H1 (cell line): Measurements from ENCODE around the gene AIMP1. TPM values are rescaled to one million over a fixed set of nuclear protein-coding genes. Genes with fewer than 3 reads are reported as not detected.

Source experiments
- CTCF ChIA-PET: fragments of 300-600 bp; sonication (Branson Sonifier 250); formaldehyde crosslinking; loops from one replicate; lab custom pipeline; 2021; ENCODE audit not compliant: partially characterized antibody; lab: Charles Lee
- POLR2A ChIA-PET: fragments of 300-600 bp; sonication (Branson Sonifier 250); formaldehyde crosslinking; loops from one replicate; lab custom pipeline; 2021; ENCODE audit warnings: inconsistent platforms; ENCODE audit not compliant: partially characterized antibody; lab: Charles Lee
- DNase-seq, 2 experiments: peaks; one replicate each; pipeline versions ENCODE4 v3.0.0 to v3.0.0-alpha.2; 2010 to 2022; ENCODE audit warnings: low spot score in 2 of 2, low read depth in 1 of 2, mixed read lengths in 1 of 2
- FAIRE-seq: peaks from 2 replicates; lab custom pipeline; 2011; peaks lifted over from hg19 to GRCh38; lab: Jason Lieb, UNC
- H2AFZ ChIP-seq: 2 replicates; pipeline ENCODE4 v1.8.1; 2012; ENCODE audit warnings: low read length, inconsistent platforms
- H2AK5ac ChIP-seq: 2 replicates; pipeline ENCODE4 v1.6.1; 2013; ENCODE audit warnings: low read depth, low read length
- H2BK120ac ChIP-seq: replicated peaks from 2 replicates; pipeline ENCODE3; 2013; ENCODE audit warnings: low read depth, low read length, inconsistent platforms
- H2BK12ac ChIP-seq: 2 replicates; pipeline ENCODE4 v1.6.1; 2013; ENCODE audit warnings: low read depth, low read length
- H2BK15ac ChIP-seq: 2 replicates; pipeline ENCODE4 v1.6.1; 2013; ENCODE audit warnings: low read length
- H2BK20ac ChIP-seq: 2 replicates; pipeline ENCODE4 v1.6.1; 2013; ENCODE audit warnings: low read length
- H2BK5ac ChIP-seq: 2 replicates; pipeline ENCODE4 v1.6.1; 2013; ENCODE audit warnings: low read depth, low read length
- H3K14ac ChIP-seq: 2 replicates; pipeline ENCODE4 v1.6.1; 2013; ENCODE audit warnings: inconsistent platforms; ENCODE audit not compliant: insufficient read length
- H3K18ac ChIP-seq: 2 replicates; pipeline ENCODE4 v1.6.1; 2013; ENCODE audit warnings: low read length; ENCODE audit errors: extremely low read depth
- H3K23ac ChIP-seq: 2 replicates; pipeline ENCODE4 v1.6.1; 2013; ENCODE audit warnings: inconsistent platforms; ENCODE audit not compliant: insufficient read length
- H3K23me2 ChIP-seq: 2 replicates; pipeline ENCODE4 v1.6.1; 2013; ENCODE audit warnings: low read depth, low read length
- H3K27ac ChIP-seq: 2 replicates; pipeline ENCODE4 v1.6.1; 2011; ENCODE audit warnings: low read depth, low read length, inconsistent platforms
- H3K27me3 ChIP-seq, 4 experiments: replicated peaks in 1 of 4; 1 replicate in 1 of 4; 2 replicates in 3 of 4; pipeline versions ENCODE4 v1.6.1 to v1.8.1; 2011 to 2013; ENCODE audit warnings: low read length in 3 of 4, mild to moderate bottlenecking in 3 of 4, inconsistent platforms in 2 of 4, mixed read lengths in 2 of 4, moderate library complexity in 1 of 4; ENCODE audit not compliant: control insufficient read depth in 3 of 4, insufficient read depth in 3 of 4; ENCODE audit errors: extremely low read depth in 1 of 4
- H3K36me3 ChIP-seq, 4 experiments: 2 replicates each; pipeline versions ENCODE4 v1.6.1 to v1.8.1; 2011 to 2013; ENCODE audit warnings: mild to moderate bottlenecking in 4 of 4, low read length in 3 of 4, moderate library complexity in 2 of 4, control low read depth in 1 of 4, inconsistent platforms in 1 of 4; ENCODE audit not compliant: insufficient read depth in 4 of 4, control insufficient read depth in 2 of 4
- H3K4ac ChIP-seq: replicated peaks from 2 replicates; pipeline ENCODE3; 2013; ENCODE audit warnings: low read length, low read depth, mixed read lengths, inconsistent platforms; ENCODE audit not compliant: insufficient read length
- H3K4me1 ChIP-seq, 4 experiments: replicated peaks in 1 of 4; 1 replicate in 1 of 4; 2 replicates in 3 of 4; pipeline versions ENCODE4 v1.6.1 to v1.8.1; 2011 to 2013; ENCODE audit warnings: low read length in 3 of 4, inconsistent platforms in 2 of 4, mixed read lengths in 1 of 4; ENCODE audit not compliant: insufficient read depth in 4 of 4, control insufficient read depth in 3 of 4
- H3K4me2 ChIP-seq, 2 experiments: 2 replicates each; pipeline versions ENCODE4 v1.6.1 to v1.8.1; 2011 to 2013; ENCODE audit warnings: low read depth in 2 of 2, low read length in 2 of 2, control low read depth in 1 of 2, inconsistent platforms in 1 of 2, mild to moderate bottlenecking in 1 of 2; ENCODE audit not compliant: insufficient read depth in 1 of 2
- H3K4me3 ChIP-seq, 4 experiments: fragments of 200-600, 300-600 bp in 1 of 4; sonication (generic), shearing (Covaris generic), sonication (Bioruptor Twin) in 1 of 4; 2 replicates each; pipeline versions ENCODE4 v1.5.1 to v1.8.1; 2011 to 2016; ENCODE audit warnings: low read length in 4 of 4, low read depth in 3 of 4, control low read depth in 2 of 4, inconsistent platforms in 2 of 4, mild to moderate bottlenecking in 2 of 4, mixed read lengths in 1 of 4, moderate library complexity in 1 of 4; ENCODE audit not compliant: insufficient read depth in 2 of 4; ENCODE audit errors: extremely low read depth in 1 of 4
- H3K56ac ChIP-seq: replicated peaks from 2 replicates; pipeline ENCODE3; 2013; ENCODE audit warnings: low read depth, mild to moderate bottlenecking, mixed read lengths, low read length, inconsistent platforms; ENCODE audit not compliant: insufficient read length
- H3K79me1 ChIP-seq: 2 replicates; pipeline ENCODE4 v1.6.1; 2013; ENCODE audit warnings: low read depth, low read length, control low read depth
- H3K79me2 ChIP-seq, 2 experiments: 2 replicates each; pipeline versions ENCODE4 v1.6.1 to v1.8.1; 2012 to 2013; ENCODE audit warnings: low read length in 2 of 2, mild to moderate bottlenecking in 2 of 2, inconsistent platforms in 1 of 2; ENCODE audit not compliant: insufficient read depth in 2 of 2, control insufficient read depth in 1 of 2
- H3K9ac ChIP-seq, 4 experiments: replicated peaks in 1 of 4; 1 replicate in 1 of 4; 2 replicates in 3 of 4; pipeline versions ENCODE4 v1.6.1 to v1.8.1; 2011 to 2013; ENCODE audit warnings: low read depth in 3 of 4, low read length in 3 of 4, control low read depth in 2 of 4, mild to moderate bottlenecking in 2 of 4, moderate library complexity in 2 of 4, inconsistent platforms in 1 of 4; ENCODE audit errors: extremely low read depth in 1 of 4
- H3K9me3 ChIP-seq, 2 experiments: 2 replicates each; pipeline versions ENCODE4 v1.6.1 to v1.8.1; 2012 to 2013; ENCODE audit warnings: mild to moderate bottlenecking in 2 of 2, moderate library complexity in 2 of 2, control low read depth in 1 of 2, inconsistent platforms in 1 of 2, low read depth in 1 of 2, low read length in 1 of 2, mixed read lengths in 1 of 2; ENCODE audit not compliant: insufficient read depth in 2 of 2
- H4K20me1 ChIP-seq, 2 experiments: replicated peaks in 1 of 2; 2 replicates each; pipeline versions ENCODE3 to v1.8.1; 2011 to 2013; ENCODE audit warnings: inconsistent platforms in 2 of 2, low read length in 2 of 2, mild to moderate bottlenecking in 1 of 2; ENCODE audit not compliant: insufficient read depth in 2 of 2, control insufficient read depth in 1 of 2
- H4K5ac ChIP-seq: 2 replicates; pipeline ENCODE4 v1.6.1; 2013; ENCODE audit warnings: low read length, low read depth, mixed read lengths, inconsistent platforms; ENCODE audit not compliant: insufficient read length
- H4K8ac ChIP-seq: 2 replicates; pipeline ENCODE4 v1.8.0; 2013; ENCODE audit warnings: mild to moderate bottlenecking, moderate library complexity, low read length, inconsistent platforms; ENCODE audit not compliant: insufficient read depth; ENCODE audit errors: extremely low read depth
- H4K91ac ChIP-seq: replicated peaks from 2 replicates; pipeline ENCODE3; 2013; ENCODE audit warnings: low read length, mixed read lengths, inconsistent platforms; ENCODE audit not compliant: insufficient read length
- ASH2L ChIP-seq: fragments of 200-600, 300-600 bp; sonication (generic); IDR thresholded peaks from one replicate; pipeline ENCODE4 v1.7.1; 2017; ENCODE audit warnings: low read length
- BCL11A ChIP-seq, 2 experiments: IDR thresholded peaks; one replicate each; pipeline ENCODE4 v1.6.1; 2011; ENCODE audit warnings: low read depth in 2 of 2, low read length in 2 of 2, mild to moderate bottlenecking in 2 of 2
- CBX5 ChIP-seq: fragments of 300-800, 300-1000 bp; sonication (generic); IDR thresholded peaks from 2 replicates; pipeline ENCODE4 v1.7.1; 2016; ENCODE audit warnings: antibody characterized with exemption, low read length, low read depth
- E2F6 ChIP-seq: IDR thresholded peaks from 2 replicates; pipeline ENCODE4 v1.6.1; 2012; ENCODE audit warnings: inconsistent platforms
- HDAC2 ChIP-seq, 2 experiments: fragments of 300-600 bp in 1 of 2; sonication (generic) in 1 of 2; IDR thresholded peaks; 2 replicates each; pipeline ENCODE4 v1.6.1; 2011 to 2012; ENCODE audit warnings: low read depth in 2 of 2, low read length in 2 of 2, mild to moderate bottlenecking in 2 of 2, moderate library complexity in 2 of 2, borderline replicate concordance in 1 of 2, inconsistent platforms in 1 of 2
- POU5F1 ChIP-seq: IDR thresholded peaks from 2 replicates; pipeline ENCODE4 v1.6.1; 2011; ENCODE audit warnings: low read depth, mild to moderate bottlenecking, low read length, moderate library complexity
- SIX5 ChIP-seq: IDR thresholded peaks from 2 replicates; pipeline ENCODE4 v1.6.1; 2011; ENCODE audit warnings: mild to moderate bottlenecking, low read depth, low read length
- SP1 ChIP-seq: IDR thresholded peaks from 2 replicates; pipeline ENCODE4 v1.6.1; 2011; ENCODE audit warnings: low read depth, low read length
- SP4 ChIP-seq: IDR thresholded peaks from 2 replicates; pipeline ENCODE4 v1.6.1; 2012; ENCODE audit warnings: low read length, inconsistent platforms
- SUZ12 ChIP-seq: fragments of 200-600 bp; sonication (generic); IDR thresholded peaks from 2 replicates; pipeline ENCODE4 v1.6.1; 2012; ENCODE audit warnings: mild to moderate bottlenecking, inconsistent platforms, low read length, moderate library complexity, mixed read lengths
- YY1 ChIP-seq: IDR thresholded peaks from 2 replicates; pipeline ENCODE4 v1.6.1; 2011; ENCODE audit warnings: low read depth, mild to moderate bottlenecking, low read length
- WGBS, 2 experiments: shearing (Covaris generic) in 1 of 2; methylation state at CpG; one replicate each; pipeline versions ENCODE4 v1.1.6 to v1.1.7; 2013 to 2015; ENCODE audit warnings: low lambda C conversion rate in 2 of 2, mixed read lengths in 2 of 2, inconsistent platforms in 1 of 2, low coverage in 1 of 2, missing lambda C conversion rate in 1 of 2; ENCODE audit not compliant: insufficient replicate concordance in 2 of 2, insufficient coverage in 1 of 2, insufficient read length in 1 of 2; ENCODE audit errors: extremely low coverage in 1 of 2, missing lambda C conversion rate in 1 of 2; 5-methylcytosine and 5-hydroxymethylcytosine counted together
- polyA plus RNA-seq, 7 experiments: library from polyadenylated mRNA; depleted of rRNA in 3 of 7; stranded (reverse) in 5 of 7; unstranded in 2 of 7; fragments of >200 nt in 5 of 7; fragments of 200-250 nt in 2 of 7; gene quantifications; 1 replicate in 5 of 7; 2 replicates in 1 of 7; 4 replicates in 1 of 7; pipeline versions ENCODE4 v1.2.1 to v1.2.3, GENCODE V29; 2011 to 2013; ENCODE audit warnings: missing spikeins in 2 of 7, mixed read lengths in 2 of 7
- total RNA-seq: library from RNA; stranded (reverse); fragmentation: NEBNext Ultra II Directional; extraction: Animal tissue kit (Norgen Biotek cat#: 25700); gene quantifications from 2 replicates; pipeline ENCODE4 v1.2.1, GENCODE V29; 2021

Gene AIMP1
- total and polyA plus RNA-seq, 2 of the 8 experiments (the other 6 are each of a cell fraction or from before 2014, with no cell fraction given) = 7.9 to 54.6 TPM

GRCh38 chr4:106395582-106395981, 79.2 kb downstream of the AIMP1 start:
- Histone ChIP-seq H3K23me2 (no peaks in the 10 kb centered on the region), H4K91ac (no peak overlapping the region), H2BK20ac (no peak overlapping the region), H2BK120ac (no peak overlapping the region), H2BK12ac (no peak overlapping the region), H3K36me3 (no peaks in the 10 kb centered on the region; a peak in 2 of 8 replicates), H2AK5ac (no peak overlapping the region), H3K4me3 (no peak overlapping the region), H3K79me1 (no peaks in the 10 kb centered on the region), H2BK15ac (no peak overlapping the region), H3K79me2 (no peaks in the 10 kb centered on the region), H3K4ac (no peak overlapping the region), H3K4me2 (no peak overlapping the region), H3K56ac (no peak overlapping the region), H3K14ac (no peak overlapping the region), H3K27ac (no peak overlapping the region), H3K23ac (no peak overlapping the region), H4K8ac (no peak overlapping the region), H2AFZ (no peak overlapping the region), H3K18ac (no peak overlapping the region), H4K5ac (no peak overlapping the region), H2BK5ac (no peak overlapping the region), H4K20me1 (no peaks in the 10 kb centered on the region), H3K27me3 (no peaks in the 10 kb centered on the region), H3K9me3 (peaks cover 0 to 4% of the 10 kb centered on the region in 2 experiments; a peak in 2 of 4 replicates), H3K9ac (no peak overlapping the region), H3K4me1 (no peaks in the 10 kb centered on the region)
- no peak for DNase-seq
- ChIA-PET CTCF (no interaction called here), POLR2A (no interaction called here)
- WGBS, 2 experiments = 96% methylated on average over 2 of the region's 2 CpGs; no CpG with 5 or more reads in 1 of the 2 experiments
- FAIRE-seq = no peak
- TF ChIP-seq SIX5 (no peak), BCL11A (IDR thresholded peaks at IDR 0.05; ENCODE audit: low read depth in 2 of 2, low read length in 2 of 2) (no peak), SUZ12 (no peak), CBX5 (no peak), SP1 (no peak), POU5F1 (no peak), HDAC2 (IDR thresholded peaks at IDR 0.05; ENCODE audit: borderline replicate concordance in 1 of 2, low read depth in 2 of 2, low read length in 2 of 2) (no peak), ASH2L (no peak), E2F6 (no peak), YY1 (no peak), SP4 (no peak)
